ENCODE data around the gene SPATA6L. TPM values are rescaled to one million over a fixed set of nuclear protein-coding genes. Genes with fewer than 3 reads are reported as not detected.
A peak's percentile ranks its signal among the peaks of the same experiment; 100 is the strongest.

Gene SPATA6L
- total and polyA plus RNA-seq, 5 donors from 2014 or later, result 0.21 to 2.5 (median 1.5) TPM

DNA sequence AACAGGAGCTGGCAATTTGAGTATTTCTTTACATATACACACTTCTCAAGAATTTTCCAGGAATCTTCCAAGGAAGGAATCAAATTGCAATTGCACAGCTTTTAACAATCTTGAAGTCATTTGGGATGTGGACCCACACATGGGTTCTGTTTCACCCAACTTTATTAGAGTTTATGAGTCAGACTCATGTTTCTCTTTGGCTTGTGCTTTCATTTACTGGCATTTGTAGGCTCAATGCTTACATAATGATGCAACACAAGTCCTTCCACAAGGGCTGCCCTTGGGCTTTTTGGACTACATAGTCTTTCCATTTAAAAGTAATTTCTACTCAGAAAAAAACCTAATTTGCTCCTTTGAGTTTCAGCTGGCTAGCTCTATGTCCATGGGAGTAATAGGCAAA, 8.5 kb upstream of the SPATA6L start:
- peaks cover 6% of the 10 kb centered on the region for H3K27me3 Mint-ChIP-seq
- H3K36me3 ChIP-seq (ENCODE audit: control insufficient read depth, insufficient read depth, low read length), result no peaks in the 10 kb centered on the region
- H3K9me3 ChIP-seq (ENCODE audit: control insufficient read depth in 2 of 2, low read length in 2 of 2), result no peaks in the 10 kb centered on the region
- H3K27me3 ChIP-seq (ENCODE audit: control insufficient read depth, insufficient read depth, low read length), result no peaks in the 10 kb centered on the region
- H3K4me1 ChIP-seq (ENCODE audit: control insufficient read depth, insufficient read depth, low read length, poor library complexity, severe bottlenecking), result peaks cover 8% of the 10 kb centered on the region
- no peak overlapping the region for H3K27ac ChIP-seq (ENCODE audit: insufficient read depth, low read length, poor library complexity, severe bottlenecking)
- no peak overlapping the region for H3K27ac Mint-ChIP-seq
- DNase-seq (no peak), ATAC-seq (ENCODE audit: low read depth in 2 of 2) (no peak)
- H3K4me3 Mint-ChIP-seq, result no peak overlapping the region
- peaks cover 0 to 1% (median 0%) of the 10 kb centered on the region in 7 donors for H3K9me3 Mint-ChIP-seq
- no peak overlapping the region for H3K4me3 ChIP-seq (ENCODE audit: low read depth, low read length)
- H3K36me3 Mint-ChIP-seq, result peaks cover 4% of the 10 kb centered on the region
- peaks cover 0 to 4% (median 1%) of the 10 kb centered on the region in 4 donors for H3K4me1 Mint-ChIP-seq

DNA sequence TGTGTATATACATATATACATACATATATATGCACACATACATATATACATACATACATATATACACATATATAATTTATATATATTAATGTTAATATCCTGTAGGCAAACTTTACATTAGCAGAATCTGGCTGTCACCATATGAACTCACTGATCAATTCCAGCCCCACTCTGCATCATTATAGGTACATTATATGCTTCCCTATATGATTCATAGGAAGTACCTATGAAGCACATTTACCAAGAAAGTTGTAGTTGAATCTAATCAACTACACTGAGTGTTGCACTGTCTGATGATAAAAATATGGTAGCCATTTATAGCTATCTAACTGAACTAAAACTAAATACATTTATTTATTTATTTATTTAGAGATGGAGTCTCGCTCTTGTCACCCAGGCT, 5.5 kb upstream of the SPATA6L start:
- Mint-ChIP-seq H3K27ac (no peak overlapping the region), H3K4me1 (peaks cover 8 to 21% (median 15%) of the 10 kb centered on the region in 4 donors), H3K36me3 (peaks cover 4% of the 10 kb centered on the region), H3K4me3 (no peak overlapping the region), H3K9me3 (peaks cover 0 to 1% (median 0%) of the 10 kb centered on the region in 7 donors), H3K27me3 (peaks cover 6% of the 10 kb centered on the region)
- peaks cover 3% of the 10 kb centered on the region for H3K27me3 ChIP-seq (ENCODE audit: control insufficient read depth, insufficient read depth, low read length)
- no peaks in the 10 kb centered on the region for H3K9me3 ChIP-seq (ENCODE audit: control insufficient read depth in 2 of 2, low read length in 2 of 2)
- no peak overlapping the region for H3K27ac ChIP-seq (ENCODE audit: insufficient read depth, low read length, poor library complexity, severe bottlenecking)
- ATAC-seq (ENCODE audit: low read depth in 2 of 2), result no peak
- H3K36me3 ChIP-seq (ENCODE audit: control insufficient read depth, insufficient read depth, low read length), result no peaks in the 10 kb centered on the region
- H3K4me1 ChIP-seq (ENCODE audit: control insufficient read depth, insufficient read depth, low read length, poor library complexity, severe bottlenecking), result peaks cover 12% of the 10 kb centered on the region
- DNase-seq, result no peak
- no peak overlapping the region for H3K4me3 ChIP-seq (ENCODE audit: low read depth, low read length)

DNA sequence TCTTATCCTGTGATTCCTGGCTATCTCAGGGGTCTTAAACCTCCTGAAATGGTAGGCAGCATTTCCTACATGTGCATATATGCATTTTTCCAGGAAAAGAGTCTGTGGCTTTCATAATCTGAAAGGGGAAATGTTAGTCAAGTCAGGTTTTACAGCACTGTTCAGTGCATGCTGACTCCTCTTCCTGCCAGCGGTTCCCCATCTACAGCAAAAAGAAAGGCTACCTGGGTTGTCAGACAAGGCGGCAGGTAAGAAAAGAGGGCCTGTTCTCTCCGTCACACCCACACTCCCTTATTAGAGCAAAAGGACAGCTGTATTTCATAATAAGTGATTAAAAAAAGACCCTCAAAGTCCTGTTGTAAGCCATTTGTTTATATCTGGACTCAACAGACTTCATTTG, 4.3 kb upstream of the SPATA6L start:
- no peaks in the 10 kb centered on the region for H3K36me3 ChIP-seq (ENCODE audit: control insufficient read depth, insufficient read depth, low read length)
- Mint-ChIP-seq H3K4me1 (peaks cover 17 to 31% (median 26%) of the 10 kb centered on the region in 4 donors), H3K4me3 (no peak overlapping the region), H3K27ac (peak overlapping the region in 1 of 3 donors; percentile 17), H3K27me3 (peaks cover 6% of the 10 kb centered on the region), H3K36me3 (peaks cover under 1% of the 10 kb centered on the region), H3K9me3 (peaks cover 0 to 1% (median 0%) of the 10 kb centered on the region in 7 donors)
- no peak overlapping the region for H3K27ac ChIP-seq (ENCODE audit: insufficient read depth, low read length, poor library complexity, severe bottlenecking)
- H3K4me3 ChIP-seq (ENCODE audit: low read depth, low read length), result no peak overlapping the region
- peaks cover 23% of the 10 kb centered on the region for H3K4me1 ChIP-seq (ENCODE audit: control insufficient read depth, insufficient read depth, low read length, poor library complexity, severe bottlenecking)
- H3K27me3 ChIP-seq (ENCODE audit: control insufficient read depth, insufficient read depth, low read length), result peaks cover 3% of the 10 kb centered on the region
- DNase-seq (no peak), ATAC-seq (ENCODE audit: low read depth in 2 of 2) (no peak)
- H3K9me3 ChIP-seq (ENCODE audit: control insufficient read depth in 2 of 2, low read length in 2 of 2), result no peaks in the 10 kb centered on the region

DNA sequence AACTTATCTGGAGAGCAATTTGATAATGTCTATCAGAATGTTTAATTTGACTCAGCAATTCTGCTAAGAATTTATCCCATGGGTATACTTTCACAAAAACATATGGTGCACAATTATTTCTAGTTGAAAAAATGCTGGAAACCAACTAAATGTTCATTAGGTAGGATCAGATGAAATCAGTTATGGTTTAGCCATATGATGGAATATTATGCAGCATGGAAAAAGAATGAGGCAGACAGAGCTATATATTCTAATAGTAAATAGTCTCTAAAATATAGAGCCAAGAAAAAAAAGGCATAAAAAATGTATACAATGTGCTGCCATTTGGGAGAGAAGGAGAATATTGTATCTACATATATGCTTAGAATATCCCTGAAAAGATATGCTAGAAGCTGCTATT, 3.6 kb upstream of the SPATA6L start:
- peaks cover 16 to 38% (median 33%) of the 10 kb centered on the region in 4 donors for H3K4me1 Mint-ChIP-seq
- no peaks in the 10 kb centered on the region for H3K9me3 Mint-ChIP-seq
- H3K27ac Mint-ChIP-seq, result peak overlapping the region in 2 of 3 donors; percentile 17 to 26
- Histone ChIP-seq H3K4me3 (ENCODE audit: low read depth, low read length) (no peak overlapping the region), H3K9me3 (ENCODE audit: control insufficient read depth in 2 of 2, low read length in 2 of 2) (no peaks in the 10 kb centered on the region), H3K27me3 (ENCODE audit: control insufficient read depth, insufficient read depth, low read length) (peaks cover 3% of the 10 kb centered on the region), H3K36me3 (ENCODE audit: control insufficient read depth, insufficient read depth, low read length) (no peaks in the 10 kb centered on the region), H3K4me1 (ENCODE audit: control insufficient read depth, insufficient read depth, low read length, poor library complexity, severe bottlenecking) (peaks cover 30% of the 10 kb centered on the region), H3K27ac (ENCODE audit: insufficient read depth, low read length, poor library complexity, severe bottlenecking) (no peak overlapping the region)
- peaks cover 6% of the 10 kb centered on the region for H3K27me3 Mint-ChIP-seq
- ATAC-seq (ENCODE audit: low read depth in 2 of 2) (no peak), DNase-seq (no peak)
- H3K4me3 Mint-ChIP-seq, result no peak overlapping the region
- no peaks in the 10 kb centered on the region for H3K36me3 Mint-ChIP-seq

DNA sequence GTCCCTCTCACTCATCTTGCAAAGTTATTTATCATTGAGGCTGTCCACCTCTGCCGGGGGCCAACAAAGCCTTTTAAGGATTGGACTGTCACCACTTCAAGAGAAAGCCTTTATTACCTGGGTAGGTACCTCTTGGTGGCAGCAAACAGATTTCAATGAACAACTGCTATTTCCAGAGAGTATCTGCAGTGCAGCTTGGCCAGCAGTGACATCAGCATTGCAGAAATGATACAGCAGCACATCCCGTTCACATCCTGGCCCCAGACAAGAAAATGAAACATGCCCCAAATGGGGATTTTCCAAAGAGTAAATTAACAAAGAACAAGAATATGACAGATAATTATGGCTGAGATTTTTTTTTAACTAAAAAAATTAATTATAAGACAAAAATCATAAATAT, 2.3 kb upstream of the SPATA6L start:
- Mint-ChIP-seq H3K9me3 (no peaks in the 10 kb centered on the region), H3K36me3 (no peaks in the 10 kb centered on the region), H3K27ac (peak overlapping the region in 2 of 3 donors; percentile 71 to 80), H3K4me3 (no peak overlapping the region), H3K4me1 (peaks cover 27 to 50% (median 46%) of the 10 kb centered on the region in 4 donors), H3K27me3 (peaks cover 4% of the 10 kb centered on the region)
- DNase-seq, result no peak
- ATAC-seq (ENCODE audit: low read depth in 2 of 2), result no peak
- Histone ChIP-seq H3K9me3 (ENCODE audit: control insufficient read depth in 2 of 2, low read length in 2 of 2) (no peaks in the 10 kb centered on the region), H3K36me3 (ENCODE audit: control insufficient read depth, insufficient read depth, low read length) (no peaks in the 10 kb centered on the region), H3K27me3 (ENCODE audit: control insufficient read depth, insufficient read depth, low read length) (peaks cover 3% of the 10 kb centered on the region), H3K27ac (ENCODE audit: insufficient read depth, low read length, poor library complexity, severe bottlenecking) (no peak overlapping the region), H3K4me1 (ENCODE audit: control insufficient read depth, insufficient read depth, low read length, poor library complexity, severe bottlenecking) (peaks cover 43% of the 10 kb centered on the region), H3K4me3 (ENCODE audit: low read depth, low read length) (no peak overlapping the region)

DNA sequence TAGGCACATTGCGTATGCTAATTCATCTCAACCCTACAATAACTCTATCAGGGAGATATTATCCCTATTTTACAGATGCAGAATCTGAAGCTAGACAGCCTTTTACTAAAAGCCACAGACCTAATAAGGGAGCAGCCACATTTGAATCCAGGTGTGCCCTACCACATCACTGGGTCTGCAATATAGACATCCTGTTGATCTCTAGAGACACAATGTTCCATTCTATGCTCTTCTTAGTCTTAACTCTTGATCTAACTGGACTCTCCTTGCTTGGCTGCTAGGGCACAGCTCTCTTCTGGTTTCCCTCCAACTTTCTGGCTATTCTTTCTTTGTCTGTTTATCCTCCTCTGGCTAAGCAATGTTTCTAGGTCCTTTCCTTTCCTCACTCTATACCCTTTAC, 1.4 kb upstream of the SPATA6L start:
- peak overlapping the region; percentile 46 to 100 (median 68) for H3K4me3 Mint-ChIP-seq

DNA sequence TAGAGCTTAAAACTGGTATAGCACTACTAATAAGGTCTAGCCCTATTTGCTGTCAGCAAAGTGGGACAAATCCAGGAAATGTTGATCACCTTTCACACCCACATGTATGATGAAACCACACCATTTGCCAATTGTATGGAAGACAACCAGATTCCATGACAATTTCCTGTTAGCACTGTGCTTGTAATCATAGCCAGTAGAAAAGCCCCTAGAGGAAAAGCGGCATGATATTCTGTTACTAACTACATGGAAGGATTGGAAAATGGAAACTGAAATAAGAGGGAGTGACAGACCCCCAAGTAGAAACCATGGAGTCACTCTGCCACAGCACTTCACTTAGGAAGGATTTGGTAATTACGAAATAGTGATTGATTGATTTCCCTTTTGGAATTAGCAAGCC, 923 bp downstream of the SPATA6L start:
- H3K27me3 ChIP-seq (ENCODE audit: control insufficient read depth, insufficient read depth, low read length), result peaks cover 3% of the 10 kb centered on the region
- ATAC-seq (ENCODE audit: low read depth in 2 of 2) (no peak), DNase-seq (no peak)
- H3K27ac Mint-ChIP-seq, result peak overlapping the region; percentile 94 to 98 (median 95)
- peak overlapping the region; percentile 91 to 100 (median 96) for H3K4me3 Mint-ChIP-seq
- peak overlapping the region; percentile 87 for H3K4me3 ChIP-seq (ENCODE audit: low read depth, low read length)
- no peaks in the 10 kb centered on the region for H3K9me3 ChIP-seq (ENCODE audit: control insufficient read depth in 2 of 2, low read length in 2 of 2)
- H3K27me3 Mint-ChIP-seq, result no peaks in the 10 kb centered on the region
- peaks cover 44 to 68% (median 64%) of the 10 kb centered on the region in 4 donors for H3K4me1 Mint-ChIP-seq
- no peaks in the 10 kb centered on the region for H3K9me3 Mint-ChIP-seq
- peaks cover 62% of the 10 kb centered on the region for H3K4me1 ChIP-seq (ENCODE audit: control insufficient read depth, insufficient read depth, low read length, poor library complexity, severe bottlenecking)
- H3K36me3 ChIP-seq (ENCODE audit: control insufficient read depth, insufficient read depth, low read length), result no peaks in the 10 kb centered on the region
- H3K27ac ChIP-seq (ENCODE audit: insufficient read depth, low read length, poor library complexity, severe bottlenecking), result peak overlapping the region; percentile 18
- H3K36me3 Mint-ChIP-seq, result no peaks in the 10 kb centered on the region

More for the DNA sequence above, 1.4 kb upstream of the SPATA6L start:
- Histone ChIP-seq H3K36me3 (ENCODE audit: control insufficient read depth, insufficient read depth, low read length) (no peaks in the 10 kb centered on the region), H3K4me3 (ENCODE audit: low read depth, low read length) (peak overlapping the region; percentile 87), H3K27me3 (ENCODE audit: control insufficient read depth, insufficient read depth, low read length) (peaks cover 3% of the 10 kb centered on the region), H3K27ac (ENCODE audit: insufficient read depth, low read length, poor library complexity, severe bottlenecking) (no peak overlapping the region), H3K4me1 (ENCODE audit: control insufficient read depth, insufficient read depth, low read length, poor library complexity, severe bottlenecking) (peaks cover 53% of the 10 kb centered on the region), H3K9me3 (ENCODE audit: control insufficient read depth in 2 of 2, low read length in 2 of 2) (no peaks in the 10 kb centered on the region)
- Mint-ChIP-seq H3K4me1 (peaks cover 34 to 59% (median 53%) of the 10 kb centered on the region in 4 donors), H3K9me3 (no peaks in the 10 kb centered on the region), H3K36me3 (no peaks in the 10 kb centered on the region), H3K27ac (peak overlapping the region; percentile 82 to 98 (median 84)), H3K27me3 (no peaks in the 10 kb centered on the region)
- peak in 2 of 3 donors; percentile 58 to 60 for DNase-seq
- ATAC-seq (ENCODE audit: low read depth in 2 of 2), result peak; percentile 80

DNA sequence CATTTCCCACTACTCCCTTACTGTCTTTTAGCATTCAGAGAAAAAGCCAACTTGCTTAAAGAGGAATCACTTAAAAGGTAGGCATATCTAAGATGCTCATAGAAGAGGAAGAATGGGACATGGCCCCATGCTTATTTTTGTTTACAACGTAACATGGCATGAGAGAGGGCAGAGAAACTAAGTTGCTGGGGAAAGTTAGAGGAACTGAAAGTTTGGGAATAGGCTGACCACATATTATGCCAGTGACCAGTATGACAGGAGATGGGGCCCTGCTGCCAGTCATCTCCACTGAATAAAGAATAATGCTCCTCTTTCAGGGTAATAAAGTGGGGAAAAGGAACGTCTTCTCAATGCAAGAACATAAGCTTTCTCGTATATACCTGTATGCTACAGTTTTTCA, 2.3 kb downstream of the SPATA6L start:
- H3K36me3 ChIP-seq (ENCODE audit: control insufficient read depth, insufficient read depth, low read length), result no peaks in the 10 kb centered on the region
- no peaks in the 10 kb centered on the region for H3K36me3 Mint-ChIP-seq

More for the DNA sequence above, 2.3 kb downstream of the SPATA6L start:
- Histone ChIP-seq H3K27ac (ENCODE audit: insufficient read depth, low read length, poor library complexity, severe bottlenecking) (peak overlapping the region; percentile 72), H3K4me1 (ENCODE audit: control insufficient read depth, insufficient read depth, low read length, poor library complexity, severe bottlenecking) (peaks cover 62% of the 10 kb centered on the region), H3K4me3 (ENCODE audit: low read depth, low read length) (peak overlapping the region; percentile 87), H3K9me3 (ENCODE audit: control insufficient read depth in 2 of 2, low read length in 2 of 2) (no peaks in the 10 kb centered on the region), H3K27me3 (ENCODE audit: control insufficient read depth, insufficient read depth, low read length) (peaks cover 3% of the 10 kb centered on the region)
- peaks cover 44 to 70% (median 65%) of the 10 kb centered on the region in 4 donors for H3K4me1 Mint-ChIP-seq
- peak overlapping the region; percentile 2 to 98 (median 29) for H3K27ac Mint-ChIP-seq
- peak overlapping the region; percentile 94 to 100 (median 96) for H3K4me3 Mint-ChIP-seq
- ATAC-seq (ENCODE audit: low read depth in 2 of 2) (no peak), DNase-seq (no peak)
- H3K27me3 Mint-ChIP-seq, result no peaks in the 10 kb centered on the region
- H3K9me3 Mint-ChIP-seq, result no peaks in the 10 kb centered on the region

All from CD4-positive, CD25-positive, alpha-beta regulatory T cell (primary cell).